LNCaP clone FGC (cell line): ENCODE results near the gene TTC23.
"Not testable (repeated sequence)": the region's sequence is repeated elsewhere in the genome, so short reads cannot be mapped to it uniquely, and the experiment has no call there.

Source experiments
- DNase-seq: peaks from one replicate; pipeline ENCODE4 v3.0.0-alpha.2; 2011; ENCODE audit warnings: low read depth
- H3K4me3 ChIP-seq: 2 replicates; pipeline ENCODE4 v1.5.1; 2011; ENCODE audit warnings: mild to moderate bottlenecking, low read depth, low read length, control low read depth
- CTCF ChIP-seq: IDR thresholded peaks from 2 replicates; pipeline ENCODE4 v1.5.1; 2012; ENCODE audit warnings: mild to moderate bottlenecking; ENCODE audit not compliant: control insufficient read depth, insufficient read depth; ENCODE audit errors: extremely low read depth

The TTC23 gene

GRCh38 chr15:99114511-99115299 lies 134.7 kb downstream of the TTC23 start:
- no peak for DNase-seq
- no peak for TF ChIP-seq CTCF

GRCh38 chr15:99113547-99114271 lies 135.7 kb downstream of the TTC23 start:
- no peak overlapping the region for H3K4me3 ChIP-seq
- no peak for TF ChIP-seq CTCF
- DNase-seq: no peak

More at GRCh38 chr15:99114511-99115299, 134.7 kb downstream of the TTC23 start:
- H3K4me3 ChIP-seq: no peak overlapping the region

GRCh38 chr15:99111641-99112040 lies 137.7 kb downstream of the TTC23 start:
- DNase-seq, H3K4me3 ChIP-seq: not testable (repeated sequence)

- no peak for TF ChIP-seq CTCF
- no peak overlapping the region for H3K4me3 ChIP-seq
- DNase-seq: no peak
Measured at GRCh38 chr15:99110581-99111320, 138.6 kb downstream of the TTC23 start.

GRCh38 chr15:99110093-99110492 lies 139.3 kb downstream of the TTC23 start:
- no peak for TF ChIP-seq CTCF
- DNase-seq: no peak
- no peak overlapping the region for H3K4me3 ChIP-seq

- H3K4me3 ChIP-seq: no peak overlapping the region
- no peak for DNase-seq
- TF ChIP-seq CTCF: no peak
Measured at GRCh38 chr15:99109555-99110021, 139.8 kb downstream of the TTC23 start.

- H3K4me3 ChIP-seq: no peak overlapping the region
- TF ChIP-seq CTCF: no peak
- DNase-seq: no peak
Measured at GRCh38 chr15:99108993-99109392, 140.4 kb downstream of the TTC23 start.
